OCI-LY3 (cell line): ENCODE data around the gene NRSN2.
A peak's percentile ranks its signal among the peaks of the same experiment; 100 is the strongest.
"Not testable (repeated sequence)": the region's sequence is repeated elsewhere in the genome, so short reads cannot be mapped to it uniquely, and the experiment has no call there.

Source experiments
- H2AFZ ChIP-seq: fragments of 200-600, 300-600 bp; shearing (Covaris generic); 2 replicates; pipeline ENCODE4 v1.6.0; 2014; ENCODE audit warnings: antibody characterized with exemption, low read depth, low read length
- H3K27ac ChIP-seq: fragments of 200-600, 300-600 bp; sonication (generic); 2 replicates; pipeline ENCODE4 v1.5.1; 2014; ENCODE audit warnings: mild to moderate bottlenecking, low read length, moderate library complexity, mixed read lengths
- H3K27me3 ChIP-seq: fragments of 200-600, 300-600 bp; sonication (generic); 2 replicates; pipeline ENCODE4 v1.6.1; 2014; ENCODE audit warnings: low read depth, low read length, mixed read lengths
- H3K36me3 ChIP-seq: fragments of 200-600, 300-600 bp; sonication (generic); replicated peaks from 2 replicates; pipeline ENCODE3; 2014; ENCODE audit warnings: low read depth, low read length, mixed read lengths
- H3K4me1 ChIP-seq: fragments of 300-600, 200-600 bp; sonication (generic); 2 replicates; pipeline ENCODE4 v1.6.1; 2014; ENCODE audit warnings: low read length, mixed read lengths
- H3K4me2 ChIP-seq: fragments of 200-600, 300-600 bp; sonication (generic); 2 replicates; pipeline ENCODE4 v1.6.1; 2014; ENCODE audit warnings: low read length, mixed read lengths
- H3K4me3 ChIP-seq: fragments of 300-600, 200-600 bp; sonication (generic); 2 replicates; pipeline ENCODE4 v1.5.1; 2014; ENCODE audit warnings: antibody characterized with exemption, mild to moderate bottlenecking, low read length, moderate library complexity
- H3K79me2 ChIP-seq: fragments of 300-600, 200-600 bp; shearing (Covaris generic); 2 replicates; pipeline ENCODE4 v1.6.1; 2014; ENCODE audit warnings: mild to moderate bottlenecking, low read length, mixed read lengths
- H3K9ac ChIP-seq: fragments of 300-600, 200-600 bp; shearing (Covaris generic); 2 replicates; pipeline ENCODE4 v1.6.0; 2014; ENCODE audit warnings: mild to moderate bottlenecking, low read length, moderate library complexity
- H3K9me3 ChIP-seq: fragments of 200-600, 300-600 bp; shearing (Covaris generic); 2 replicates; pipeline ENCODE4 v1.6.1; 2014; ENCODE audit warnings: low read length, mixed read lengths; ENCODE audit not compliant: insufficient read depth
- H4K20me1 ChIP-seq: fragments of 200-600, 300-600 bp; sonication (generic); 2 replicates; pipeline ENCODE4 v1.6.1; 2016; ENCODE audit warnings: low read length, mixed read lengths; ENCODE audit not compliant: insufficient read depth
- EZH2phosphoT487 ChIP-seq: fragments of 200-600 bp; shearing (Covaris generic); IDR thresholded peaks from 2 replicates; pipeline ENCODE4 v1.6.1; 2018; ENCODE audit warnings: antibody characterized with exemption, mixed run types, low read depth
- TF ChIP-seq, protein P1 (sequence below): fragments of 200-600, 300-600 bp; sonication (generic); IDR thresholded peaks from 2 replicates; pipeline ENCODE4 v1.5.1; 2014; ENCODE audit warnings: antibody characterized with exemption, low read length, low read depth

The NRSN2 gene

DNA sequence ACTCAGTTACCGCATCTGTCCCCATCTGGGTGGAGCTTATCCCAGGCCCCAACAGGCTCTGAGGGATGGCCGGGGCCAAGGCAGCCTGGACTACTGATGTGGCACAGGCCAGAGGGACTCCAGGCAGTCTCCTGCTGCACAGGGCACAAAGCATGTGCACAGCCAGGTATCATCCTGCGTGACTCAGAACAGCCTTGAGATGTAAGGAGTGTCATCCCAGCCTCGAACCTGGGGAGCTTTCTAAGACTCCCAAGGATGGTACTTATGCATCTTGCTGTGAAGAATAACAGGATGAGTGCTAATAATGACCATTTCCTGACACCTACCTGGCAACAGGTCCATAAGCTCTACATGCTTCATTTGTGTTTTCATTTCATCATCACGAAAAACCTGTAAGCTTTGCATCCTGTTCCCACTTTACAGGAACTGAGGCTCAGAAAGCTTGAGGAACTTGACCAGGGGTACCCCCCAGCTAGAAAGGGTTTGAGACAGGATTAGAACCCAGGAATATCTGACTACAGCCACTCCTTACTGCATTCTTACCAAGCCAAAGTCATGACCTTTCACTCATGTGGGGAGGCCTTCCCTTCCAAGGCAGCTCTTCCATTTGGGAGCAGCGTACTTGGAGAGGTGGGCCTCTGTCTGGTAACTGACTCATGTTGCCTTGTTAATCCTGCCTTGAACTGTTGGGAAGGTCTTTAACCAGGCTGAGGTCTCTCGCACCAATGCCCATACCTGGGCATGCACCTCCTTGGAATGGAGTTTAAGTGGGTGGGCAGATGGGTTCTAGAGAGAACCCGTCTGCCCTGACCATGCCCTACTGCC lies 35.6 kb downstream of the NRSN2 start:
- Histone ChIP-seq H3K79me2 (peaks cover 55% of the 10 kb centered on the region), H3K27me3 (no peaks in the 10 kb centered on the region), H3K4me1 (peaks cover 14% of the 10 kb centered on the region), H4K20me1 (peaks cover 28% of the 10 kb centered on the region), H3K36me3 (peaks cover 18% of the 10 kb centered on the region), H3K9ac (peak overlapping the region; percentile 19; the same call in 1 of the 2 replicates), H3K9me3 (no peaks in the 10 kb centered on the region), H3K27ac (no peak overlapping the region), H2AFZ (no peak overlapping the region), H3K4me3 (peak overlapping the region; percentile 89), H3K4me2 (peak overlapping the region; percentile 73)
- no peak for TF ChIP-seq EZH2phosphoT487
- TF ChIP-seq, protein P1, sequence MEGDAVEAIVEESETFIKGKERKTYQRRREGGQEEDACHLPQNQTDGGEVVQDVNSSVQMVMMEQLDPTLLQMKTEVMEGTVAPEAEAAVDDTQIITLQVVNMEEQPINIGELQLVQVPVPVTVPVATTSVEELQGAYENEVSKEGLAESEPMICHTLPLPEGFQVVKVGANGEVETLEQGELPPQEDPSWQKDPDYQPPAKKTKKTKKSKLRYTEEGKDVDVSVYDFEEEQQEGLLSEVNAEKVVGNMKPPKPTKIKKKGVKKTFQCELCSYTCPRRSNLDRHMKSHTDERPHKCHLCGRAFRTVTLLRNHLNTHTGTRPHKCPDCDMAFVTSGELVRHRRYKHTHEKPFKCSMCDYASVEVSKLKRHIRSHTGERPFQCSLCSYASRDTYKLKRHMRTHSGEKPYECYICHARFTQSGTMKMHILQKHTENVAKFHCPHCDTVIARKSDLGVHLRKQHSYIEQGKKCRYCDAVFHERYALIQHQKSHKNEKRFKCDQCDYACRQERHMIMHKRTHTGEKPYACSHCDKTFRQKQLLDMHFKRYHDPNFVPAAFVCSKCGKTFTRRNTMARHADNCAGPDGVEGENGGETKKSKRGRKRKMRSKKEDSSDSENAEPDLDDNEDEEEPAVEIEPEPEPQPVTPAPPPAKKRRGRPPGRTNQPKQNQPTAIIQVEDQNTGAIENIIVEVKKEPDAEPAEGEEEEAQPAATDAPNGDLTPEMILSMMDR: no peak

DNA sequence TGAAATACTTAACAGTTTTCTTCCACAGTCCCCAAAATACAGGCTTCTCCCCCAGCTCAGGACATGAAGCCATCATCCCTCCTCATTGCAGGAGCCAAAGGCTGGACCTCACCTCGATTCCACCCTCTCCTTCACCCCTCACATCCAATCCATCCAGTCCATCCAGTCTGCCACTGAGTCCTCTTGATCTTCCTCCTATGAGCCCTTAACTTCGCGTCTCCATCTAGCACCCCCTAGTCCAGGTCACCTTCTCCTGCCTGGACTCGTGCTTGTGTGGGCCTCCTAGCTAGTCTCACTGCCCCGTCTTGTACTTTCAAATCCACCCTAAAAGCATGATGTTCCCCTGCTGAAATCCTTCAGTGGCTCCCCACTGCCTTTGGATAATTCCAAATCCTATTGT lies 37.0 kb downstream of the NRSN2 start:
- Histone ChIP-seq H3K36me3 (peaks cover 32% of the 10 kb centered on the region), H3K4me2 (no peak overlapping the region)

DNA sequence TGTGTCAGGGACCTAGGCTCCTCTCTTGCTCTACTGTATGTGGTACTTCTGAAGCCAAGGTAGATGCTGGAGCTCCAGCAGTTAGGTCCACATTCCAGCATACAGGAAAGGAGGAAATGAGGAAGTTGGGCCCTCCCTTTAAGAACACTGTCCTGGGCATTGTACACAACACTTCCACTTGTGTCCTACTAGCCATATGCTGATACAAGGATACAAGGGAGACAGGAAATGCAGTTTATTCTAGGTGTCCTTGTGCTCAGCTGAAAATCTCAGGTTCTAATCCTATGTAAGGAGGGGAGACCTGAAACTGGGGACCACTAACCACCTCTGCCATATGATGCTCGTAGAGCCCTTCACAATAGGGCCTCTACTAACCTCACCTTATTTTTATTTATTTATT lies 37.8 kb downstream of the NRSN2 start:
- Histone ChIP-seq H3K4me3 (no peak overlapping the region), H3K79me2 (peaks cover 55% of the 10 kb centered on the region), H3K9ac (no peak overlapping the region), H3K9me3 (no peaks in the 10 kb centered on the region), H4K20me1 (peaks cover 31% of the 10 kb centered on the region), H3K4me1 (peaks cover 13% of the 10 kb centered on the region), H3K36me3 (peaks cover 40% of the 10 kb centered on the region), H3K4me2 (no peak overlapping the region), H2AFZ (no peak overlapping the region), H3K27ac (no peak overlapping the region), H3K27me3 (no peaks in the 10 kb centered on the region)
- TF ChIP-seq, protein P1: no peak
- no peak for TF ChIP-seq EZH2phosphoT487

More for the DNA sequence above, 37.0 kb downstream of the NRSN2 start:
- H3K27me3 ChIP-seq: no peaks in the 10 kb centered on the region
- peaks cover 31% of the 10 kb centered on the region for H4K20me1 ChIP-seq
- H3K9me3 ChIP-seq: no peaks in the 10 kb centered on the region
- H3K27ac ChIP-seq: no peak overlapping the region
- H3K4me3 ChIP-seq: no peak overlapping the region
- no peak overlapping the region for H3K9ac ChIP-seq
- H3K79me2 ChIP-seq: peaks cover 55% of the 10 kb centered on the region
- TF ChIP-seq, protein P1: no peak
- no peak for TF ChIP-seq EZH2phosphoT487
- no peak overlapping the region for H2AFZ ChIP-seq
- peaks cover 14% of the 10 kb centered on the region for H3K4me1 ChIP-seq

DNA sequence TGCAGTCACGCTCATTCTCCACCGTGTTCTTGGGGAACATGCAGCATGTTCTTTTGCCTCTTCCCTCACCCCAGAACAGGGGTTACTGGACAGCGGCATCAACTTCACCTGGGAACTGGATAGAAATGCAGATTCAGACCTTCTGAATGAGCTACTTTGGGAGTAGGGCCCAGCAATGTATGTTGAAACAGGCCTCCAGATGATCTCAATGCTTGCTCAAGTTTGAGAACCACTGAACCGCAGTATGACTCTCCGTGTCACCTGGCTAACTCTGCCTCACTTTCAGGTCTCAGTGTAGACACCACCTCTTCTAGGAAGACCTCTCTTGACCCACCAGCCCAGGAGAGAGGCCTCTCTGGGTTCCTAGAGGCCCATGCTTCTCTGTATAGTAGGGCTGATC lies 38.5 kb downstream of the NRSN2 start:
- Histone ChIP-seq H3K27ac (no peak overlapping the region), H4K20me1 (peaks cover 31% of the 10 kb centered on the region), H3K9ac (no peak overlapping the region), H3K4me2 (no peak overlapping the region), H3K36me3 (peaks cover 45% of the 10 kb centered on the region), H3K4me3 (no peak overlapping the region), H3K9me3 (no peaks in the 10 kb centered on the region), H3K4me1 (peaks cover 8% of the 10 kb centered on the region), H2AFZ (no peak overlapping the region), H3K79me2 (peaks cover 50% of the 10 kb centered on the region), H3K27me3 (no peaks in the 10 kb centered on the region)
- TF ChIP-seq, protein P1: no peak
- no peak for TF ChIP-seq EZH2phosphoT487

DNA sequence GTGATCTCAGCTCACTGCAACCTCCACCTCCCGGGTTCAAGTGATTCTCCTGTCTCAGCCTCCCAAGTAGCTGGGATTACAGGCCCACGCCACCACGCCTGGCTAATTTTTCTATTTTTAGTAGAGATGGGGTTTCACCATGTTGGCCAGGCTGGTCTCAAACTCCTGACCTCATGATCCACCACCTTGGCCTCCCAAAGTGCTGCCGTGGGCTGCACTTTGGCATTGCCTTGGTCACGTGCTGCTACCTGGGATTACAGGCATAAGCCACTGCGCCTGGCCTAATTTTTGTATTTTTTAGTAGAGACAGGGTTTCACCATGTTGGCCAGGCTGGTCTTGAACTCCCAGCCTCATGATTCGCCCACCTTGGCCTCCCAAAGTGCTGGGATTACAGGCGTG lies 39.7 kb downstream of the NRSN2 start:
- Histone ChIP-seq H3K79me2 (peaks cover 41% of the 10 kb centered on the region), H3K36me3 (peaks cover 51% of the 10 kb centered on the region), H4K20me1 (peaks cover 31% of the 10 kb centered on the region)
- not testable (repeated sequence) for H3K4me2 ChIP-seq, H2AFZ ChIP-seq, H3K9ac ChIP-seq, H3K9me3 ChIP-seq, H3K27me3 ChIP-seq, H3K4me1 ChIP-seq, H3K4me3 ChIP-seq, H3K27ac ChIP-seq
